Panc1 (cell line): Measurements from ENCODE around the gene INTS6. TPM values are rescaled to one million over a fixed set of nuclear protein-coding genes. Genes with fewer than 3 reads are reported as not detected.
A peak's percentile ranks its signal among the peaks of the same experiment; 100 is the strongest.

Source experiments
- ATAC-seq: fragments of 200-7000 bp; cut with Tn5 transposase; 2 replicates; pipeline ENCODE4 v1.9.1; 2020; ENCODE audit warnings: mild to moderate bottlenecking, moderate library complexity
- BruUV-seq: library from RNA; stranded (reverse); fragments of 400-500 nt; replicated peaks from 2 replicates; lab custom pipeline; 2021; lab: Mats Ljungman, UMichigan
- CTCF ChIA-PET: fragments of 300-600 bp; sonication (Branson Sonifier 250); formaldehyde crosslinking; loops from one replicate; lab custom pipeline; 2022; ENCODE audit warnings: antibody characterized with exemption; lab: Charles Lee
- POLR2A ChIA-PET: fragments of 300-600 bp; sonication (Branson Sonifier 250); formaldehyde crosslinking; loops from one replicate; lab custom pipeline; 2022; ENCODE audit warnings: antibody characterized with exemption; lab: Charles Lee
- DNase-seq: peaks from one replicate; pipeline ENCODE4 v3.0.0-alpha.2; 2010; ENCODE audit warnings: low read depth, low spot score
- H3K27ac ChIP-seq: 2 replicates; pipeline ENCODE4 v1.5.1; 2011; ENCODE audit warnings: mild to moderate bottlenecking, low read length, inconsistent platforms
- H3K27me3 ChIP-seq: fragments of 200-500 bp; sonication (Bioruptor generic); 2 replicates; pipeline ENCODE4 v1.6.0; 2014; ENCODE audit warnings: low read length, inconsistent platforms; ENCODE audit not compliant: control insufficient read depth, insufficient read depth
- H3K36me3 ChIP-seq: fragments of 200-500 bp; sonication (Bioruptor generic); 2 replicates; pipeline ENCODE4 v1.5.1; 2014; ENCODE audit warnings: inconsistent platforms, mild to moderate bottlenecking, low read length, moderate library complexity; ENCODE audit not compliant: control insufficient read depth, insufficient read depth
- H3K4me1 ChIP-seq: 2 replicates; pipeline ENCODE4 v1.5.1; 2011; ENCODE audit warnings: inconsistent platforms, mild to moderate bottlenecking, low read length, moderate library complexity; ENCODE audit not compliant: control insufficient read depth, insufficient read depth
- H3K4me3 ChIP-seq, 2 experiments: 2 replicates each; pipeline ENCODE4 v1.5.1; 2011 to 2012; ENCODE audit warnings: low read depth in 2 of 2, low read length in 2 of 2, mild to moderate bottlenecking in 2 of 2, inconsistent platforms in 1 of 2, moderate library complexity in 1 of 2
- H3K9me3 ChIP-seq: fragments of 200-500 bp; sonication (Bioruptor generic); 2 replicates; pipeline ENCODE4 v1.5.1; 2014; ENCODE audit warnings: low read depth, mild to moderate bottlenecking, inconsistent platforms, low read length, moderate library complexity; ENCODE audit not compliant: control insufficient read depth, insufficient read depth
- POLR2AphosphoS5 ChIP-seq: IDR thresholded peaks from 2 replicates; pipeline ENCODE4 v1.6.1; 2012; ENCODE audit warnings: mild to moderate bottlenecking, low read depth, low read length, moderate library complexity
- SIN3A ChIP-seq: IDR thresholded peaks from 2 replicates; pipeline ENCODE4 v1.6.1; 2012; ENCODE audit warnings: low read depth, mild to moderate bottlenecking, low read length, moderate library complexity, borderline replicate concordance; ENCODE audit not compliant: insufficient read depth
- TCF7L2 ChIP-seq: IDR thresholded peaks from 2 replicates; pipeline ENCODE4 v1.6.1; 2011; ENCODE audit warnings: mild to moderate bottlenecking, low read depth, low read length, inconsistent platforms
- in situ Hi-C: cut with HindIII; loops from 2 replicates; pipeline ENCODE4 v1.10.0; 2016; ENCODE audit warnings: low sequenced_read_pairs, low pct_unique_long_range_greater_than_20kb
- intact Hi-C: fragments of 100-400 bp; cut with micrococcal nuclease; formaldehyde crosslinking; loops from one replicate; pipeline ENCODE4 v1.10.0; 2022; ENCODE audit not compliant: unreplicated experiment
- total RNA-seq: library from RNA; stranded (reverse); gene quantifications from one replicate; pipeline ENCODE4 v1.2.1, GENCODE V29; 2021; ENCODE audit not compliant: unreplicated experiment
- TF ChIP-seq, protein P1 (sequence below): fragments of 450-650 bp; IDR thresholded peaks from 2 replicates; pipeline ENCODE4 v1.5.1; 2017; ENCODE audit warnings: mild to moderate bottlenecking
- TF ChIP-seq, protein P2 (sequence below), 2 experiments: IDR thresholded peaks; 2 replicates each; pipeline ENCODE4 v1.6.1; 2011 to 2012; ENCODE audit warnings: low read depth in 2 of 2, control low read depth in 1 of 2, low read length in 1 of 2, mild to moderate bottlenecking in 1 of 2, moderate library complexity in 1 of 2; ENCODE audit not compliant: insufficient read depth in 1 of 2

INTS6 gene
- total RNA-seq, 1 experiment from 2014 or later, result 33.2 TPM

DNA sequence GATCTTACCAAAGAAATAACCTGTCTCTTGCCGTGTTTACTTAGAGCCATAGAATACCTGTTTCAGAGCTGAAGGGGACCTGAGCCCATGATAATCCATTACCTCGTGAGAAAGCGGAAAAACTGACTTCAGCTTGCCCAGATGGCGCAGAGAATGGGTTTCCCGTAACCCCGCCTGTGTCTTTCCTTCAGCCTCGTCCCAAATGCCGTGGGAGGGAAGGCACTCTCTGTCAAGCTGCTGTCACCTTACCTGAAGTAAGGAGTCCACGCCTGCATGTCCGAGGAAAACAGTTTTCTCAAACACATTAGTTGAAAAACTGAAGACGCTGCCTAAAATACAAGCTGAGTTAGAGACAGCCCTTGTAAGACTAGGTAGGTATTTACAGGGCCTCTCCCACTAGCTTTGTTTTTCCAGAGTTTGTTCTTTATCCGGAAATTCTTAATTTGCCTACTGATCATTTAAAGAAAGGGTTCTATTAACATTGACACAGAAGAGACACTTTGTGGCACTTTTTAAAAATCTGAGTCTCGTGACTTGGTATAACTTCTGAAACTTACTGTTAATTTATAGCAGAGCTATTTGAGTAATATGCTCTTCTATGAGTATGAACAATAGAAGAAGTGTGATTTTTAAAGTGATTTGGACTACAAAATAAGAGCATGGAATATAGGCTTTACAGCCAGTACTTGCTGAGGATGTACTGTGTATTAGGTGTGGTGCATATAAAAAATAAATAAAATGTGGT, 1.3 kb upstream of the INTS6 start:
- Histone ChIP-seq H3K4me3 (peak overlapping the region; percentile 56 to 77), H3K9me3 (no peaks in the 10 kb centered on the region), H3K27me3 (no peaks in the 10 kb centered on the region), H3K4me1 (peaks cover 4% of the 10 kb centered on the region; the same call in 1 of the 2 replicates), H3K27ac (peak overlapping the region; percentile 95), H3K36me3 (peaks cover 23% of the 10 kb centered on the region)
- TSS peak; percentile 91 for BruUV-seq
- intact Hi-C loops (no loop called here), in situ Hi-C loops (no loop called here)
- DNase-seq (no peak), ATAC-seq (no peak)
- ChIA-PET CTCF (no interaction called here), POLR2A (no interaction called here)
- TF ChIP-seq, protein P1, sequence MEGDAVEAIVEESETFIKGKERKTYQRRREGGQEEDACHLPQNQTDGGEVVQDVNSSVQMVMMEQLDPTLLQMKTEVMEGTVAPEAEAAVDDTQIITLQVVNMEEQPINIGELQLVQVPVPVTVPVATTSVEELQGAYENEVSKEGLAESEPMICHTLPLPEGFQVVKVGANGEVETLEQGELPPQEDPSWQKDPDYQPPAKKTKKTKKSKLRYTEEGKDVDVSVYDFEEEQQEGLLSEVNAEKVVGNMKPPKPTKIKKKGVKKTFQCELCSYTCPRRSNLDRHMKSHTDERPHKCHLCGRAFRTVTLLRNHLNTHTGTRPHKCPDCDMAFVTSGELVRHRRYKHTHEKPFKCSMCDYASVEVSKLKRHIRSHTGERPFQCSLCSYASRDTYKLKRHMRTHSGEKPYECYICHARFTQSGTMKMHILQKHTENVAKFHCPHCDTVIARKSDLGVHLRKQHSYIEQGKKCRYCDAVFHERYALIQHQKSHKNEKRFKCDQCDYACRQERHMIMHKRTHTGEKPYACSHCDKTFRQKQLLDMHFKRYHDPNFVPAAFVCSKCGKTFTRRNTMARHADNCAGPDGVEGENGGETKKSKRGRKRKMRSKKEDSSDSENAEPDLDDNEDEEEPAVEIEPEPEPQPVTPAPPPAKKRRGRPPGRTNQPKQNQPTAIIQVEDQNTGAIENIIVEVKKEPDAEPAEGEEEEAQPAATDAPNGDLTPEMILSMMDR, result no peak
- no peak for TF ChIP-seq POLR2AphosphoS5
- TF ChIP-seq, protein P2, sequence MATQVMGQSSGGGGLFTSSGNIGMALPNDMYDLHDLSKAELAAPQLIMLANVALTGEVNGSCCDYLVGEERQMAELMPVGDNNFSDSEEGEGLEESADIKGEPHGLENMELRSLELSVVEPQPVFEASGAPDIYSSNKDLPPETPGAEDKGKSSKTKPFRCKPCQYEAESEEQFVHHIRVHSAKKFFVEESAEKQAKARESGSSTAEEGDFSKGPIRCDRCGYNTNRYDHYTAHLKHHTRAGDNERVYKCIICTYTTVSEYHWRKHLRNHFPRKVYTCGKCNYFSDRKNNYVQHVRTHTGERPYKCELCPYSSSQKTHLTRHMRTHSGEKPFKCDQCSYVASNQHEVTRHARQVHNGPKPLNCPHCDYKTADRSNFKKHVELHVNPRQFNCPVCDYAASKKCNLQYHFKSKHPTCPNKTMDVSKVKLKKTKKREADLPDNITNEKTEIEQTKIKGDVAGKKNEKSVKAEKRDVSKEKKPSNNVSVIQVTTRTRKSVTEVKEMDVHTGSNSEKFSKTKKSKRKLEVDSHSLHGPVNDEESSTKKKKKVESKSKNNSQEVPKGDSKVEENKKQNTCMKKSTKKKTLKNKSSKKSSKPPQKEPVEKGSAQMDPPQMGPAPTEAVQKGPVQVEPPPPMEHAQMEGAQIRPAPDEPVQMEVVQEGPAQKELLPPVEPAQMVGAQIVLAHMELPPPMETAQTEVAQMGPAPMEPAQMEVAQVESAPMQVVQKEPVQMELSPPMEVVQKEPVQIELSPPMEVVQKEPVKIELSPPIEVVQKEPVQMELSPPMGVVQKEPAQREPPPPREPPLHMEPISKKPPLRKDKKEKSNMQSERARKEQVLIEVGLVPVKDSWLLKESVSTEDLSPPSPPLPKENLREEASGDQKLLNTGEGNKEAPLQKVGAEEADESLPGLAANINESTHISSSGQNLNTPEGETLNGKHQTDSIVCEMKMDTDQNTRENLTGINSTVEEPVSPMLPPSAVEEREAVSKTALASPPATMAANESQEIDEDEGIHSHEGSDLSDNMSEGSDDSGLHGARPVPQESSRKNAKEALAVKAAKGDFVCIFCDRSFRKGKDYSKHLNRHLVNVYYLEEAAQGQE (IDR thresholded peaks at IDR 0.05; ENCODE audit: insufficient read depth in 1 of 2, low read depth in 2 of 2, low read length in 1 of 2), result no peak
- no peak for TF ChIP-seq SIN3A
- no peak for TF ChIP-seq TCF7L2

DNA sequence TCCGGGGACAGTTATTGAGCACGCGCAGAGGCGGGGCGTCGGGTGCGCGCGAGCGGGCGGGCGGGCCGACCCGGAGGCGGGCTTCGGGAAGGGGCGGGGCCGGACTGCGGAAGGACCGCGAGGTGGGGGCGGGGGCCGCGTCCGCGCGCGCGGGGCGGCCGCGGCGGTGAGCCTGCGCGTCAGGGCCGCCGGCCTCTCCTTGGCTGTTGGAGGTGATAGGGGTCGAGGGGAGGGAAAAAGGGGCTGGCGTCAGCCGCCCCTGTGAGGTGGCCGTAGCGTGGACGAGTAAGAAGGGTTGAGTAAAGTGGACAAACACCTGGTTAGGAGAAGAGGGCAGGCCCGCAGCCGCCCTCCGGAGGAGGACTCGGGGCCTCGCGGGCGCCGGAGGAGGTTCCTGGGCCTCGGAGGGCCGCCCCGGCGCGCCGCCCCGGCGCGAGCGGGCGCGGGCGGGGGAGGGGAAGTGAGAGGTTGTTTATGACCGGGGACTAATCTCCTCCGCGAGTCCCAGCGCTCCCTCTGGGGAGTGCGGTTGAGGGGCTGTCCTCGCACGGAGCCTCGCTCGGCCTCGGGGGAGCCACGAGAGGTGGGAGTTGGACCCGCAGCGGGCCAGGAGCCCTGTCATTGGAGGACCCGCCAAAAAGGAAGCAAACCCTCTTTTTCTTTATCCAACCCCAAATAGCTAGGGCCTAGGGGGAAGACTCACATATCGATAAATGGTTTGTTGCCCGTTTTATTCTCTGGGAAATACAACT, 547 bp upstream of the INTS6 start:
- CTCF ChIA-PET, result interaction anchor here (0.6 to 0.7 kb wide), 2 partner anchors 160 to 314 kb away, joined by 4 read pairs; no protein-coding TSS in a partner anchor
- DNase-seq (no peak), ATAC-seq (peak; percentile 83)
- H3K27ac ChIP-seq, result peak overlapping the region; percentile 95
- intact Hi-C loops, result no loop called here
- no peaks in the 10 kb centered on the region for H3K9me3 ChIP-seq
- peaks cover 28% of the 10 kb centered on the region for H3K36me3 ChIP-seq
- H3K4me1 ChIP-seq, result peaks cover 4% of the 10 kb centered on the region; the same call in 1 of the 2 replicates
- H3K27me3 ChIP-seq, result no peaks in the 10 kb centered on the region
- BruUV-seq, result no TSS peak
- H3K4me3 ChIP-seq, result peak overlapping the region; percentile 56 to 77
- TF ChIP-seq POLR2AphosphoS5, result no peak
- TF ChIP-seq SIN3A, result no peak; the same call in 1 of the 2 replicates
- no peak for TF ChIP-seq TCF7L2
- TF ChIP-seq, protein P2 (IDR thresholded peaks at IDR 0.05; ENCODE audit: insufficient read depth in 1 of 2, low read depth in 2 of 2, low read length in 1 of 2), result no peak
- TF ChIP-seq, protein P1, result no peak
- in situ Hi-C loops, result no loop called here
- POLR2A ChIA-PET, result interaction anchor here (0.6 to 1.0 kb wide), 7 partner anchors 11 to 1309 kb away, joined by 3 to 5 read pairs (median 3); no protein-coding TSS in a partner anchor
